GM23248 (cell line): Measurements from ENCODE around the gene SLC12A9. TPM values are rescaled to one million over a fixed set of nuclear protein-coding genes. Genes with fewer than 3 reads are reported as not detected.

ENCODE experiments used
- DNase-seq: peaks from one replicate; pipeline ENCODE4 v3.0.0-alpha.2; 2015
- H2AFZ ChIP-seq: fragments of 200-600 bp; sonication (generic); 2 replicates; pipeline ENCODE4 v1.6.1; 2016; ENCODE audit warnings: antibody characterized with exemption
- H3F3A ChIP-seq: fragments of 200-600 bp; sonication (generic); 2 replicates; pipeline ENCODE4 v1.6.1; 2016; ENCODE audit warnings: mild to moderate bottlenecking, antibody characterized with exemption, mixed run types; ENCODE audit not compliant: insufficient read depth
- H3K27ac ChIP-seq: fragments of 200-600 bp; sonication (generic); 2 replicates; pipeline ENCODE4 v1.5.1; 2016; ENCODE audit warnings: mild to moderate bottlenecking
- H3K27me3 ChIP-seq: fragments of 200-600 bp; sonication (generic); replicated peaks from 2 replicates; pipeline ENCODE4 v1.6.1; 2016; ENCODE audit warnings: mild to moderate bottlenecking; ENCODE audit not compliant: insufficient read depth
- H3K36me3 ChIP-seq: fragments of 200-600 bp; sonication (generic); 2 replicates; pipeline ENCODE4 v1.6.1; 2016; ENCODE audit warnings: low read depth, mild to moderate bottlenecking
- H3K4me1 ChIP-seq: fragments of 200-600 bp; sonication (generic); 2 replicates; pipeline ENCODE4 v1.6.1; 2016; ENCODE audit warnings: mild to moderate bottlenecking; ENCODE audit not compliant: insufficient read depth
- H3K4me2 ChIP-seq: fragments of 200-600 bp; sonication (generic); one replicate; pipeline ENCODE4 v1.6.1; 2016; ENCODE audit warnings: mild to moderate bottlenecking; ENCODE audit not compliant: unreplicated experiment
- H3K4me3 ChIP-seq: fragments of 200-600 bp; sonication (generic); 2 replicates; pipeline ENCODE4 v1.5.1; 2016; ENCODE audit warnings: mild to moderate bottlenecking
- H3K79me2 ChIP-seq: fragments of 200-600 bp; sonication (generic); 2 replicates; pipeline ENCODE4 v1.6.1; 2016; ENCODE audit warnings: mild to moderate bottlenecking; ENCODE audit not compliant: insufficient read depth
- H3K9ac ChIP-seq: fragments of 200-600 bp; sonication (generic); 2 replicates; pipeline ENCODE4 v1.6.1; 2016; ENCODE audit warnings: mild to moderate bottlenecking
- H3K9me2 ChIP-seq: fragments of 200-600 bp; sonication (generic); 2 replicates; pipeline ENCODE4 v1.6.1; 2016; ENCODE audit warnings: mixed run types, mild to moderate bottlenecking, moderate library complexity; ENCODE audit not compliant: insufficient read depth
- H3K9me3 ChIP-seq: fragments of 200-600 bp; sonication (generic); one replicate; pipeline ENCODE4 v1.6.1; 2017; ENCODE audit warnings: low read depth
- H4K20me1 ChIP-seq: fragments of 200-600 bp; sonication (generic); 2 replicates; pipeline ENCODE4 v1.6.0; 2016; ENCODE audit not compliant: insufficient read depth
- EZH2 ChIP-seq: fragments of 200-600 bp; sonication (generic); IDR thresholded peaks from 2 replicates; pipeline ENCODE4 v1.6.1; 2018; ENCODE audit warnings: antibody characterized with exemption, mild to moderate bottlenecking; ENCODE audit not compliant: insufficient read depth, poor library complexity, severe bottlenecking
- EZH2phosphoT487 ChIP-seq: fragments of 200-600 bp; sonication (generic); IDR thresholded peaks from 2 replicates; pipeline ENCODE4 v1.6.1; 2018; ENCODE audit warnings: antibody characterized with exemption, moderate library complexity, mild to moderate bottlenecking, low read depth; ENCODE audit not compliant: insufficient read depth
- WGBS, 2 experiments: methylation state at CpG; one replicate each; pipeline ENCODE4 v1.1.6; 2015 to 2017; ENCODE audit warnings: low lambda C conversion rate in 2 of 2, low coverage in 1 of 2; ENCODE audit errors: missing lambda C conversion rate in 2 of 2; 5-methylcytosine and 5-hydroxymethylcytosine counted together
- in situ Hi-C: fragments of 300-500 bp; cut with MboI; formaldehyde crosslinking; loops from 2 replicates; pipeline ENCODE4 v1.15.0; 2020
- polyA plus RNA-seq: library from polyadenylated mRNA; unstranded; fragments of >200 nt; fragmentation: Nextera tagmentation; extraction: Ambion mirVana; gene quantifications from 2 replicates; pipeline ENCODE4 v1.2.1, GENCODE V29; 2016
- total RNA-seq: library from RNA; depleted of rRNA; stranded (reverse); fragments of >200 nt; shearing (Covaris generic); gene quantifications from 2 replicates; pipeline ENCODE4 v1.2.3, GENCODE V29; 2014

The SLC12A9 gene
- total and polyA plus RNA-seq, 2 experiments from 2014 or later: 6.1 to 16.8 TPM

- no peak overlapping the region for H2AFZ ChIP-seq
- H3F3A ChIP-seq: peaks cover 14% of the 10 kb centered on the region
- no peaks in the 10 kb centered on the region for H3K27me3 ChIP-seq
- no peaks in the 10 kb centered on the region for H3K79me2 ChIP-seq
- DNase-seq: no peak
- H3K9ac ChIP-seq: no peak overlapping the region
- H3K9me2 ChIP-seq: no peaks in the 10 kb centered on the region
- WGBS, 2 experiments: 95% methylated on average over 14 of the region's 14 CpGs
- peaks cover 4% of the 10 kb centered on the region for H3K4me1 ChIP-seq
- in situ Hi-C loops: loop anchor here (25.0 kb wide), 1 partner anchor 399 kb away; the partner anchor contains the start of gene SPACDR
- H3K9me3 ChIP-seq: no peaks in the 10 kb centered on the region
- H3K4me2 ChIP-seq: no peak overlapping the region
- TF ChIP-seq EZH2phosphoT487 (no peak), EZH2 (no peak)
- H4K20me1 ChIP-seq: no peaks in the 10 kb centered on the region
- H3K27ac ChIP-seq: no peak overlapping the region
- H3K4me3 ChIP-seq: no peak overlapping the region
- H3K36me3 ChIP-seq: no peaks in the 10 kb centered on the region; the same call in 1 of the 2 replicates
Observed at GRCh38 chr7:100861616-100861985, 9.1 kb downstream of the SLC12A9 start.

GRCh38 chr7:100863406-100863950, 11.0 kb downstream of the SLC12A9 start:
- in situ Hi-C loops: loop anchor here (25.0 kb wide), 1 partner anchor 401 kb away; the partner anchor contains the start of gene SPACDR
- no peak overlapping the region for H3K4me3 ChIP-seq
- H3K9me2 ChIP-seq: no peaks in the 10 kb centered on the region
- H3K4me1 ChIP-seq: peaks cover 7% of the 10 kb centered on the region
- no peaks in the 10 kb centered on the region for H3K9me3 ChIP-seq
- peaks cover 14% of the 10 kb centered on the region for H3K79me2 ChIP-seq
- no peak overlapping the region for H3K27ac ChIP-seq
- no peaks in the 10 kb centered on the region for H4K20me1 ChIP-seq
- no peak for TF ChIP-seq EZH2
- TF ChIP-seq EZH2phosphoT487: no peak
- no peak overlapping the region for H2AFZ ChIP-seq
- H3K27me3 ChIP-seq: no peaks in the 10 kb centered on the region
- no peak overlapping the region for H3K9ac ChIP-seq
- WGBS, 2 experiments: 95 to 96% methylated on average over 10 of the region's 10 CpGs
- H3F3A ChIP-seq: peaks cover 16% of the 10 kb centered on the region
- no peak for DNase-seq
- no peak overlapping the region for H3K4me2 ChIP-seq
- H3K36me3 ChIP-seq: no peaks in the 10 kb centered on the region; the same call in 1 of the 2 replicates

GRCh38 chr7:100864263-100864845, 11.8 kb downstream of the SLC12A9 start:
- Histone ChIP-seq H3K9me2 (no peaks in the 10 kb centered on the region), H4K20me1 (no peaks in the 10 kb centered on the region), H3K27me3 (no peaks in the 10 kb centered on the region), H3K27ac (no peak overlapping the region), H3K9me3 (no peaks in the 10 kb centered on the region), H2AFZ (no peak overlapping the region), H3F3A (peaks cover 16% of the 10 kb centered on the region), H3K36me3 (no peaks in the 10 kb centered on the region; the same call in 1 of the 2 replicates), H3K4me3 (no peak overlapping the region), H3K9ac (no peak overlapping the region), H3K79me2 (peaks cover 22% of the 10 kb centered on the region), H3K4me1 (peaks cover 7% of the 10 kb centered on the region), H3K4me2 (no peak overlapping the region)
- DNase-seq: no peak
- in situ Hi-C loops: loop anchor here (25.0 kb wide), 1 partner anchor 402 kb away; the partner anchor contains the start of gene SPACDR
- 86% methylated on average over 12 of the region's 12 CpGs for WGBS, 2 experiments
- TF ChIP-seq EZH2: no peak
- TF ChIP-seq EZH2phosphoT487: no peak

GRCh38 chr7:100865372-100865911, 12.9 kb downstream of the SLC12A9 start:
- Histone ChIP-seq H3K79me2 (peaks cover 32% of the 10 kb centered on the region), H2AFZ (peak overlapping the region; percentile 83), H3K9me2 (no peaks in the 10 kb centered on the region), H3K4me1 (peaks cover 7% of the 10 kb centered on the region), H3K4me3 (no peak overlapping the region), H3K27me3 (no peaks in the 10 kb centered on the region), H3K4me2 (no peak overlapping the region), H3K27ac (peak overlapping the region; percentile 79), H3F3A (peaks cover 16% of the 10 kb centered on the region), H3K9ac (no peak overlapping the region), H4K20me1 (no peaks in the 10 kb centered on the region), H3K9me3 (no peaks in the 10 kb centered on the region), H3K36me3 (no peaks in the 10 kb centered on the region; the same call in 1 of the 2 replicates)
- 93% methylated on average over 17 of the region's 17 CpGs for WGBS, 2 experiments
- in situ Hi-C loops: loop anchor here (25.0 kb wide), 1 partner anchor 403 kb away; the partner anchor contains the start of gene SPACDR
- DNase-seq: peak; percentile 39
- TF ChIP-seq EZH2phosphoT487 (no peak), EZH2 (no peak)
